ENCODE measurements around the gene URB2. TPM values are rescaled to one million over a fixed set of nuclear protein-coding genes. Genes with fewer than 3 reads are reported as not detected.

The URB2 gene
- total and polyA plus RNA-seq, 2 of the 13 experiments (the other 11 are each of a cell fraction or from before 2014, with no cell fraction given) = 4.0 to 17.6 TPM

DNA sequence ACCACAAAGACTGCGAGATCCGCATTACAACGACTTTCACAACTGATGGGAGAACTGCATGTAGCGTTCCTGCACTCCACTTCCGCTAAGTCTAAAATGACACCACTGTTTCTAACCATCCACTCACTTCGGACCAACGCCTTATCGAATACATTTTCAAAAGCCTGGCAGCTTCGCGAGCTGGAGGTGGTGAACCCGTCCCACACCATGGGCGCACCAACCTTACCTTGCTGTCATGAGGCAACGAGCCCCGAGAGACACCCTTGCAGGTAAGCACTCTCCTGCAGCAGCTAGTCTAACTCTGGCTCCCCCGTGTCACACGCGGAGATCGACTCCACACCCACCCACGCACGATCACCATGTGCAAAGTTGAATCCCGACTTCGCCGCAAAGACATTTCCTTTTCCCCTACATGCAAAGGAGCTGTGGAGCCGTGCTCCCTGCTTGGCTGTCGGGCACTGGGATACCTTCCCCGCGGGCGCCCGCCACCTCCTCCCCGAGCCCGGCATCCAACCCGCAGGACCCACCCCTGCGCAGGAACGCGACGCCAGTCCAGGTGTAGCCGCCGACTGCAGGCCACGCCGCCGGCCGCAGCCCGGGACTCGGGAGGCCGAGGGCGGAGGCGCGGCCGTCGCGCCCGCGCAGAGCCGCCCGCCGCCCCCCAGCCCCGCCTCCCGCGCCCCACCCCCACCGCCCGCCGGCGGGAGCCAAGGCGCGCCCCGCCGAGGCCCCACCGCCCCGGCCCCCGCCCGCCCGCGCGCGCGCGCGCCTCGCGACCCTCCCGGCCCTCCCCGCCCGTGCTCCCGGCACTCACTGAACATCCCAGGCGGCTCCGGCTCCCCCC is 754 bp upstream of the URB2 start (continued):
- TF ChIP-seq ZNF274 (CRISPR knock-in tag; IDR thresholded peaks at IDR 0.05) (peak; percentile 56; the same call in 1 of the 2 replicates), ZBTB21 (CRISPR knock-in tag; IDR thresholded peaks at IDR 0.05) (no peak), KDM3A (CRISPR knock-in tag; IDR thresholded peaks at IDR 0.05; ENCODE audit: low read depth) (no peak), SIX1 (CRISPR knock-in tag; IDR thresholded peaks at IDR 0.05; ENCODE audit: borderline replicate concordance) (no peak), ZNF549 (CRISPR knock-in tag; IDR thresholded peaks at IDR 0.05) (no peak), RAD21 (CRISPR knock-in tag; IDR thresholded peaks at IDR 0.05) (no peak), ZNF530 (CRISPR knock-in tag; IDR thresholded peaks at IDR 0.05; ENCODE audit: low read depth) (no peak), RORA (CRISPR knock-in tag; IDR thresholded peaks at IDR 0.05) (no peak), ZNF329 (CRISPR knock-in tag; IDR thresholded peaks at IDR 0.05; ENCODE audit: low read depth) (peak; percentile 49; the same call in 1 of the 2 replicates), KLF16 (CRISPR knock-in tag; IDR thresholded peaks at IDR 0.05) (peak in 1 of 2 experiments; percentile 51; a peak in 1 of 4 replicates)
- TF ChIP-seq, protein P1, sequence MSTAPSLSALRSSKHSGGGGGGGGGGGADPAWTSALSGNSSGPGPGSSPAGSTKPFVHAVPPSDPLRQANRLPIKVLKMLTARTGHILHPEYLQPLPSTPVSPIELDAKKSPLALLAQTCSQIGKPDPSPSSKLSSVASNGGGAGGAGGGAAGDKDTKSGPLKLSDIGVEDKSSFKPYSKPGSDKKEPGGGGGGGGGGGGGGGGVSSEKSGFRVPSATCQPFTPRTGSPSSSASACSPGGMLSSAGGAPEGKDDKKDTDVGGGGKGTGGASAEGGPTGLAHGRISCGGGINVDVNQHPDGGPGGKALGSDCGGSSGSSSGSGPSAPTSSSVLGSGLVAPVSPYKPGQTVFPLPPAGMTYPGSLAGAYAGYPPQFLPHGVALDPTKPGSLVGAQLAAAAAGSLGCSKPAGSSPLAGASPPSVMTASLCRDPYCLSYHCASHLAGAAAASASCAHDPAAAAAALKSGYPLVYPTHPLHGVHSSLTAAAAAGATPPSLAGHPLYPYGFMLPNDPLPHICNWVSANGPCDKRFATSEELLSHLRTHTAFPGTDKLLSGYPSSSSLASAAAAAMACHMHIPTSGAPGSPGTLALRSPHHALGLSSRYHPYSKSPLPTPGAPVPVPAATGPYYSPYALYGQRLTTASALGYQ (CRISPR knock-in tag; IDR thresholded peaks at IDR 0.05) = no peak
- TF ChIP-seq, protein P2, sequence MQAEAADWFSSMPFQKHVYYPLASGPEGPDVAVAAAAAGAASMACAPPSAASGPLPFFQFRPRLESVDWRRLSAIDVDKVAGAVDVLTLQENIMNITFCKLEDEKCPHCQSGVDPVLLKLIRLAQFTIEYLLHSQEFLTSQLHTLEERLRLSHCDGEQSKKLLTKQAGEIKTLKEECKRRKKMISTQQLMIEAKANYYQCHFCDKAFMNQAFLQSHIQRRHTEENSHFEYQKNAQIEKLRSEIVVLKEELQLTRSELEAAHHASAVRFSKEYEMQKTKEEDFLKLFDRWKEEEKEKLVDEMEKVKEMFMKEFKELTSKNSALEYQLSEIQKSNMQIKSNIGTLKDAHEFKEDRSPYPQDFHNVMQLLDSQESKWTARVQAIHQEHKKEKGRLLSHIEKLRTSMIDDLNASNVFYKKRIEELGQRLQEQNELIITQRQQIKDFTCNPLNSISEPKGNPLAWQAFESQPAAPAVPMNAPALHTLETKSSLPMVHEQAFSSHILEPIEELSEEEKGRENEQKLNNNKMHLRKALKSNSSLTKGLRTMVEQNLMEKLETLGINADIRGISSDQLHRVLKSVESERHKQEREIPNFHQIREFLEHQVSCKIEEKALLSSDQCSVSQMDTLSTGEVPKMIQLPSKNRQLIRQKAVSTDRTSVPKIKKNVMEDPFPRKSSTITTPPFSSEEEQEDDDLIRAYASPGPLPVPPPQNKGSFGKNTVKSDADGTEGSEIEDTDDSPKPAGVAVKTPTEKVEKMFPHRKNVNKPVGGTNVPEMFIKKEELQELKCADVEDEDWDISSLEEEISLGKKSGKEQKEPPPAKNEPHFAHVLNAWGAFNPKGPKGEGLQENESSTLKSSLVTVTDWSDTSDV (CRISPR knock-in tag; IDR thresholded peaks at IDR 0.05) = peak; percentile 77; the same call in 1 of the 2 replicates
- TF ChIP-seq, protein P3, sequence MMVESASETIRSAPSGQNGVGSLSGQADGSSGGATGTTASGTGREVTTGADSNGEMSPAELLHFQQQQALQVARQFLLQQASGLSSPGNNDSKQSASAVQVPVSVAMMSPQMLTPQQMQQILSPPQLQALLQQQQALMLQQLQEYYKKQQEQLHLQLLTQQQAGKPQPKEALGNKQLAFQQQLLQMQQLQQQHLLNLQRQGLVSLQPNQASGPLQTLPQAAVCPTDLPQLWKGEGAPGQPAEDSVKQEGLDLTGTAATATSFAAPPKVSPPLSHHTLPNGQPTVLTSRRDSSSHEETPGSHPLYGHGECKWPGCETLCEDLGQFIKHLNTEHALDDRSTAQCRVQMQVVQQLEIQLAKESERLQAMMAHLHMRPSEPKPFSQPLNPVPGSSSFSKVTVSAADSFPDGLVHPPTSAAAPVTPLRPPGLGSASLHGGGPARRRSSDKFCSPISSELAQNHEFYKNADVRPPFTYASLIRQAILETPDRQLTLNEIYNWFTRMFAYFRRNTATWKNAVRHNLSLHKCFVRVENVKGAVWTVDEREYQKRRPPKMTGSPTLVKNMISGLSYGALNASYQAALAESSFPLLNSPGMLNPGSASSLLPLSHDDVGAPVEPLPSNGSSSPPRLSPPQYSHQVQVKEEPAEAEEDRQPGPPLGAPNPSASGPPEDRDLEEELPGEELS (CRISPR knock-in tag; IDR thresholded peaks at IDR 0.05) = no peak
- TF ChIP-seq, protein P4, sequence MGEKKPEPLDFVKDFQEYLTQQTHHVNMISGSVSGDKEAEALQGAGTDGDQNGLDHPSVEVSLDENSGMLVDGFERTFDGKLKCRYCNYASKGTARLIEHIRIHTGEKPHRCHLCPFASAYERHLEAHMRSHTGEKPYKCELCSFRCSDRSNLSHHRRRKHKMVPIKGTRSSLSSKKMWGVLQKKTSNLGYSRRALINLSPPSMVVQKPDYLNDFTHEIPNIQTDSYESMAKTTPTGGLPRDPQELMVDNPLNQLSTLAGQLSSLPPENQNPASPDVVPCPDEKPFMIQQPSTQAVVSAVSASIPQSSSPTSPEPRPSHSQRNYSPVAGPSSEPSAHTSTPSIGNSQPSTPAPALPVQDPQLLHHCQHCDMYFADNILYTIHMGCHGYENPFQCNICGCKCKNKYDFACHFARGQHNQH (CRISPR knock-in tag; IDR thresholded peaks at IDR 0.05) = peak; percentile 19; the same call in 1 of the 2 replicates
- TF ChIP-seq, protein P5, sequence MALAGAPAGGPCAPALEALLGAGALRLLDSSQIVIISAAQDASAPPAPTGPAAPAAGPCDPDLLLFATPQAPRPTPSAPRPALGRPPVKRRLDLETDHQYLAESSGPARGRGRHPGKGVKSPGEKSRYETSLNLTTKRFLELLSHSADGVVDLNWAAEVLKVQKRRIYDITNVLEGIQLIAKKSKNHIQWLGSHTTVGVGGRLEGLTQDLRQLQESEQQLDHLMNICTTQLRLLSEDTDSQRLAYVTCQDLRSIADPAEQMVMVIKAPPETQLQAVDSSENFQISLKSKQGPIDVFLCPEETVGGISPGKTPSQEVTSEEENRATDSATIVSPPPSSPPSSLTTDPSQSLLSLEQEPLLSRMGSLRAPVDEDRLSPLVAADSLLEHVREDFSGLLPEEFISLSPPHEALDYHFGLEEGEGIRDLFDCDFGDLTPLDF (CRISPR knock-in tag; IDR thresholded peaks at IDR 0.05) = no peak
- TF ChIP-seq, protein P6, sequence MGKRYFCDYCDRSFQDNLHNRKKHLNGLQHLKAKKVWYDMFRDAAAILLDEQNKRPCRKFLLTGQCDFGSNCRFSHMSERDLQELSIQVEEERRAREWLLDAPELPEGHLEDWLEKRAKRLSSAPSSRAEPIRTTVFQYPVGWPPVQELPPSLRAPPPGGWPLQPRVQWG (CRISPR knock-in tag; IDR thresholded peaks at IDR 0.05; ENCODE audit: borderline replicate concordance, low read depth) = no peak
